GM06990 (cell line): Measurements from ENCODE around the gene SBK2.
"Not testable (repeated sequence)": the region's sequence is repeated elsewhere in the genome, so short reads cannot be mapped to it uniquely, and the experiment has no call there.

Experiments used
- DNase-seq: peaks from one replicate; pipeline ENCODE4 v3.0.0-alpha.2; 2011; ENCODE audit not compliant: insufficient read length; ENCODE audit errors: extremely low read depth
- H3K27me3 ChIP-seq: replicated peaks from 2 replicates; pipeline ENCODE4 v1.6.0; 2011; ENCODE audit warnings: low read length; ENCODE audit not compliant: control insufficient read depth, insufficient read depth
- H3K36me3 ChIP-seq: 2 replicates; pipeline ENCODE4 v1.5.1; 2011; ENCODE audit warnings: low read length; ENCODE audit not compliant: control insufficient read depth, insufficient read depth
- H3K4me3 ChIP-seq: replicated peaks from 2 replicates; pipeline ENCODE4 v1.5.1; 2011; ENCODE audit warnings: low read depth, mild to moderate bottlenecking, control low read depth, low read length
- TF ChIP-seq, protein P1 (sequence below): IDR thresholded peaks from 2 replicates; pipeline ENCODE4 v1.5.1; 2011; ENCODE audit warnings: low read length, control low read depth, mild to moderate bottlenecking, inconsistent platforms; ENCODE audit not compliant: insufficient read depth, poor library complexity, severe bottlenecking

The SBK2 gene

DNA sequence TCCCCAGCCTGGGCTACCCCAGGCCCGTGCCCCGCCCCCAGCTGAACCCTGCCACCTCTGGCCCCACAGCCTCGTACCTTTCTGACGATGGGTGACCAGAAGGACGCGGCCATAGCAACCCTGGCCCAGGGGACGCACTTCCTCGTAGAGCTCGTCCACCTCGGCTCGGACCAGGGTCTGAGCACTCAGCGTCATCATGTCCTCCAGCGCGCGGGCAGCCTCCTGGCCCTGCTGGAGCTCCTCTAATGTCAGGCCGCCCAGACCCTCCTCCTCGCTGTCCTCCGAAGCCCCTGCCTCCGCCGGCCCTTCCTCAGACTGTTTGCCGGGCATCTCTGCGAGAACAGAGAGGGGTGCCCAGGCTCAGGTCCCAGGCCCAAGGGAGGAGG lies 975 bp downstream of the SBK2 start:
- H3K4me3 ChIP-seq: no peak overlapping the region
- DNase-seq: no peak
- no peaks in the 10 kb centered on the region for H3K36me3 ChIP-seq
- no peaks in the 10 kb centered on the region for H3K27me3 ChIP-seq
- TF ChIP-seq, protein P1, sequence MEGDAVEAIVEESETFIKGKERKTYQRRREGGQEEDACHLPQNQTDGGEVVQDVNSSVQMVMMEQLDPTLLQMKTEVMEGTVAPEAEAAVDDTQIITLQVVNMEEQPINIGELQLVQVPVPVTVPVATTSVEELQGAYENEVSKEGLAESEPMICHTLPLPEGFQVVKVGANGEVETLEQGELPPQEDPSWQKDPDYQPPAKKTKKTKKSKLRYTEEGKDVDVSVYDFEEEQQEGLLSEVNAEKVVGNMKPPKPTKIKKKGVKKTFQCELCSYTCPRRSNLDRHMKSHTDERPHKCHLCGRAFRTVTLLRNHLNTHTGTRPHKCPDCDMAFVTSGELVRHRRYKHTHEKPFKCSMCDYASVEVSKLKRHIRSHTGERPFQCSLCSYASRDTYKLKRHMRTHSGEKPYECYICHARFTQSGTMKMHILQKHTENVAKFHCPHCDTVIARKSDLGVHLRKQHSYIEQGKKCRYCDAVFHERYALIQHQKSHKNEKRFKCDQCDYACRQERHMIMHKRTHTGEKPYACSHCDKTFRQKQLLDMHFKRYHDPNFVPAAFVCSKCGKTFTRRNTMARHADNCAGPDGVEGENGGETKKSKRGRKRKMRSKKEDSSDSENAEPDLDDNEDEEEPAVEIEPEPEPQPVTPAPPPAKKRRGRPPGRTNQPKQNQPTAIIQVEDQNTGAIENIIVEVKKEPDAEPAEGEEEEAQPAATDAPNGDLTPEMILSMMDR: no peak

DNA sequence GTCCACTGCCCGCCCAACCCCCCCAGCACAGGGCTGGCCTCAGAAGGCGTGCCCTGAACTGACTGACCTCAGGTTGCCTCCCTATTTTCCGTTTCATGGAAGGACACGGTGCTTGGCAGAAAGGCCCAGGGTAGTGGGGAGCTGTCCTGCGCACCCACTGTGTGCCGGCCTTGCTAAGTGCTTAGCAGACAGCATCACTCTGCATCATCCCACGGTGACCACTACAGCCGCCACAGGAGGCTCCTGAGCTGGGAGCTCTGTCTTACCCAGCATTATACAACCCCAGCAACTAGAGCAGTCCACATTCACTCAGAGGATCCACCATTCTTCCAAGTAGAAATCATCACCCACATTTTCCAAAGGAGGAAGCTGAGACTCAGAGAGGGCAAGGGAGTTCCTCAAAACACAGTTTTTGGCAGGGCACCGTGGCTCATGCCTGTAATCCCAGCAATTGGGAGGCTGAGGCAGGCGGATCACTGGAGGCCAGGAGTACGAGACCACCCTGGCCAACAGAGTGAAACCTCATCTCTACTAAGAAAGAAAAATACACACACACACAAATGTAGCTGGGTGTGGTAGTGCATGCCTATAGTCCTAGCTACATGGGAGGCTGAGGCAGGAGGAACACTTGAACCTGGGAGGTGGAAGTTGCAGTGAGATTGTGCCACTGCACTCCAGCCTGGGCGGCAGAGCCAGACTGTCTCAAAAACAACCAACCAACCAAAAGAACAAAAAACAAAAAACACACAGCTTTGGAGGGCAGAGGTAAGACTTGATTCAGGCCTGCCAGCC lies 1.6 kb downstream of the SBK2 start:
- no peaks in the 10 kb centered on the region for H3K27me3 ChIP-seq
- TF ChIP-seq, protein P1: no peak
- no peaks in the 10 kb centered on the region for H3K36me3 ChIP-seq
- H3K4me3 ChIP-seq: no peak overlapping the region
- no peak for DNase-seq

DNA sequence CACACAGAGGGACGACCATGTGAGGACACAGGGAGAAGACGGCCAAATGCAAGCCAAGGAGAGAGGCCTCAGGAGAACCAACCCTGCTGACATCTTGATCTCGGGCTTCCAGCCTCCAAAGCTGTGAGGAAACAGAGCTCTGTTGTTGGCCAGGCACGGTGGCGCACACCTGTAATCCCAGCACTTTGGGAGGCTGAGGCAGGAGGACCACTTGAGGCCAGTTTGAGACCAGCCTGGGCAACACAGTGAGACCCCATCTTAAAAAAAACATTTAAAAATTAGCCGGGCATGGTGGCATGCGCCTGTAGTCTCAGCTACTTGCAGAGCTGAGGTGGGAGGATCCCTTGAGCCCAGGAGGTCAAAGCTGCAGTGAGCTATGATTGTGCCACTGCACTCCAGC lies 2.7 kb downstream of the SBK2 start:
- not testable (repeated sequence) for H3K36me3 ChIP-seq

DNA sequence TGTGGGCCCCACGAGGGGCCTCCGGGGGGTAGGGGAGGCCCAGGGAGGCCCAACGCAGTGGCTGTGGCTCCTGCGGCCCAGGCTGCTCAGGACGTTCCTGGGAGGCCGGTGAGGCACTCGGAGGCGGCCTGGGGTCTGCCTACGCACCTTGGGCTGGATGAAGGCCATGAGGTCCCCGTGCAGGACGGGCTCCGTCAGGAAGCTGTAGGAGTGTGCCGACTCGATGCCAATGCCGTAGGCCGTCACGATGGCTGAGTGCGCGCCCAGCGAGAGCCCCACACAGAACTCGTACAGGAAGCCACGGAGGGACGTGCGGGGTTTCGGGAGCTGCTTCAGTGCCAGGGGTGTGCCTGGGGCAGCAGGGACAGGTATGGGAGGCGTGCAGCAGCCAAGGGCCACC lies 5.9 kb downstream of the SBK2 start:
- DNase-seq: no peak
- Histone ChIP-seq H3K27me3 (no peaks in the 10 kb centered on the region), H3K36me3 (no peaks in the 10 kb centered on the region), H3K4me3 (no peak overlapping the region)
- TF ChIP-seq, protein P1: no peak

More for the DNA sequence above, 2.7 kb downstream of the SBK2 start:
- H3K4me3 ChIP-seq, DNase-seq, H3K27me3 ChIP-seq: not testable (repeated sequence)

DNA sequence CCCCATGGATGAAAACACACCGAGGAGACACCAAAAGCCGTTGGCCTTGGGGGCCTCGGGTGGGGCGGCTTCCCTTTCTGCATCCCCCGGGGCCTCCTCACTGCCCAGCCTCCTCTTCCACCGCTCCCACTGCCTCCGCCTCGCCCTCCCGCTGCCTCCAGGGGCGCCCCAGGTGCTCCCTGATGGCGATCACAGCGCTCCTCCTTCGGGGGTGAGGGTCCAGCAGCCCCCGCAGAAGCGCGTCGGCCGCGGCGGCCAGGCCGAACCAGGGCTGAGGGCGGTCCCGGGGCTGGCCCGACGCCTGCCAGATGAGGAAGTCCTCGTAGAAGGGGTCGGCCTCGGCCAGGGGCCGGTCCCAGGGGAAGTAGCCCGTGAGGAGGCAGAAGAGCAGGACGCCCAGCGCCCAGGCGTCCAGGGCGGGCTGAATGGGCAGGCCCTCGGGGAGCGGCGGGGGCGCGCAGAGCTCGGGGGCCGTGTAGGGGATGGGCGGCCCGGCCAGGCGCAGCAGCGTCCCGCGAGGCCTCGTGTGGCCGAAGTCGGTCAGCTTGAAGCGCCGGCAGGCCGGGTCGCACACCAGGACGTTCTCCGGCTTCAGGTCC lies 7.2 kb downstream of the SBK2 start:
- H3K4me3 ChIP-seq: no peak overlapping the region

DNA sequence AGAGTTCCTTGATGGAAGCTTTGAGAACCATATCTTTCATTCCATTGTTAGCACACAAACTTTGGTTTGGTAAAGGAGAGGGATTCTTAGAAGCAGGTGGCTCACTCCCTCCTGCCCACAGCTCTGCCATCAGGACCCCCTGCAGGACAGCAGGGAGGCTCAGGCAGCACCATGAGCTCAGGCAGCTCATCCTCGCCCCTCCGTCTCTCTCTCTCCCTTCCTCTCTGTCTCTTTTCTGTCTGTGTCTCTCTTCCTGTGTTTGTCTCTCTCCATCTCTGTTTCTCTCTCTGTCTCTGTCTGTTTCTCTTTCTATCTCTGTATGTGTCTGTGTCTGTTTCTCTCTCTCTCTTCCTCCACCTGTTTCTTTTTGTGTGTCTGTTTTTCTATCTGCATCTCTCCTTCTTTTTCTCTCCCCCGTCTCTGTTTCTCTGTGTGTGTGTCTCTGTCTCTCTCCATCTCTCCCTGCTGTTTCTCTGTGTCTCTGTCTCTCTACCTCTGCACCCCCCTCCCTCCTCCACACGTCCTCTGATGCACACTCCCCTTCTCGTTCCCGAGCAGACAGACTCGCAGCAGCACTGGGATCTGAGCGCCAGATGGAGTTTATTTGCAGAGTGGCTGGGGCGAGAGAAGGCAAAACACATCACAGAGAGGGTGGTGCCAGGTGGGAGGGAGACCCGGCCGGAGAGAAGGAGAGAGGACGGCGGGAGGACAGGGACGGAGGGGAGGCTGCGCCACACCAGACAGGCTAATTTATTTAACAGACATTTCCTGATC lies 8.7 kb downstream of the SBK2 start:
- no peaks in the 10 kb centered on the region for H3K36me3 ChIP-seq
- H3K27me3 ChIP-seq: no peaks in the 10 kb centered on the region
- H3K4me3 ChIP-seq: no peak overlapping the region
- no peak for DNase-seq
- TF ChIP-seq, protein P1: no peak

More for the DNA sequence above, 7.2 kb downstream of the SBK2 start:
- DNase-seq: no peak
- H3K36me3 ChIP-seq: no peaks in the 10 kb centered on the region
- TF ChIP-seq, protein P1: no peak
- H3K27me3 ChIP-seq: no peaks in the 10 kb centered on the region
